Measurements from ENCODE around the gene EFCAB8. TPM values are rescaled to one million over a fixed set of nuclear protein-coding genes. Genes with fewer than 3 reads are reported as not detected.

Gene EFCAB8
- total RNA-seq, 1 experiment from 2014 or later: not detected

- Histone ChIP-seq H3F3A (ENCODE audit: insufficient read depth, low read depth) (no peaks in the 10 kb centered on the region), H3K4me3 (no peak overlapping the region), H3K36me3 (ENCODE audit: low read depth) (no peaks in the 10 kb centered on the region), H3K9me3 (ENCODE audit: insufficient read depth, low read depth) (peaks cover 6% of the 10 kb centered on the region; the same call in 1 of the 2 replicates), H3K27ac (no peak overlapping the region), H3K4me1 (replicated peaks; ENCODE audit: insufficient read depth) (no peaks in the 10 kb centered on the region), H3K79me2 (ENCODE audit: low read depth) (no peaks in the 10 kb centered on the region), H3K9me2 (ENCODE audit: insufficient read depth) (no peaks in the 10 kb centered on the region), H4K20me1 (ENCODE audit: insufficient read depth) (no peaks in the 10 kb centered on the region), H2AFZ (no peak overlapping the region), H3K27me3 (ENCODE audit: insufficient read depth, low read depth) (peaks cover 86% of the 10 kb centered on the region), H3K4me2 (no peak overlapping the region)
- ChIA-PET POLR2A (ENCODE audit: unreplicated experiment) (no interaction called here), CTCF (no interaction called here)
- intact Hi-C loops (cut with micrococcal nuclease; ENCODE audit: unreplicated experiment): no loop called here
- no peak for DNase-seq
- BruUV-seq (replicated peaks): no TSS peak
- TF ChIP-seq, protein P1, sequence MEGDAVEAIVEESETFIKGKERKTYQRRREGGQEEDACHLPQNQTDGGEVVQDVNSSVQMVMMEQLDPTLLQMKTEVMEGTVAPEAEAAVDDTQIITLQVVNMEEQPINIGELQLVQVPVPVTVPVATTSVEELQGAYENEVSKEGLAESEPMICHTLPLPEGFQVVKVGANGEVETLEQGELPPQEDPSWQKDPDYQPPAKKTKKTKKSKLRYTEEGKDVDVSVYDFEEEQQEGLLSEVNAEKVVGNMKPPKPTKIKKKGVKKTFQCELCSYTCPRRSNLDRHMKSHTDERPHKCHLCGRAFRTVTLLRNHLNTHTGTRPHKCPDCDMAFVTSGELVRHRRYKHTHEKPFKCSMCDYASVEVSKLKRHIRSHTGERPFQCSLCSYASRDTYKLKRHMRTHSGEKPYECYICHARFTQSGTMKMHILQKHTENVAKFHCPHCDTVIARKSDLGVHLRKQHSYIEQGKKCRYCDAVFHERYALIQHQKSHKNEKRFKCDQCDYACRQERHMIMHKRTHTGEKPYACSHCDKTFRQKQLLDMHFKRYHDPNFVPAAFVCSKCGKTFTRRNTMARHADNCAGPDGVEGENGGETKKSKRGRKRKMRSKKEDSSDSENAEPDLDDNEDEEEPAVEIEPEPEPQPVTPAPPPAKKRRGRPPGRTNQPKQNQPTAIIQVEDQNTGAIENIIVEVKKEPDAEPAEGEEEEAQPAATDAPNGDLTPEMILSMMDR (conservative IDR thresholded peaks at IDR 0.05): no peak
- TF ChIP-seq EZH2 (IDR thresholded peaks at IDR 0.05; ENCODE audit: low read depth): no peak
Measured at GRCh38 chr20:33005908-33006775, 147.4 kb downstream of the EFCAB8 start.

DNA sequence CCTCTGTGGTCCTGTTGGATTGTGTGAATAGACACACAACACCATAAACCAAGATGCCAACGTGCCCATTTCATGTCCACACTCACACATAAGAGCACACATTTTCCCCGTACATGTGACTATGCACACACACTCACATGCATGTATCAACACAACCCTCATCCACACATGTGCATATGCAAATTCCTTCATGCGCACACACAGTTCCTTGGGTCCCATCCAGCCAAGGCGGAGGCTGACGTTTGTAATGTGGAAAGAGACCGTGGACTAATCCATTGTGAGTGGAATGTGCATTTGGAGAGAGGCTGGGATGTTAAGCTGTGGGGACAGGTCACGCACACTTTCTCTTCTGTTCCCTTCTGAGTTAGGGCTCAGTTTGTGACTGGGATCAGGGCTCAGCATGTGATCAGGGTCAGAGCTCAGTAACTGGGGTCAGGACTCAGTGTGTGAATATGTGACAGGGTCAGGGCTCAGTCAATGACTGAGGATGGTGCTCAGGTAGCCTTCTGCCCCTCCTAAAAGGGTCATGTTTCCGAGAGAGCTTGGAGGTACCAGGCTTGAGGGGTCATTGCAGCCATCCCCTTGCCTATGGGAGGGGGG lies 148.2 kb downstream of the EFCAB8 start:
- TF ChIP-seq EZH2 (IDR thresholded peaks at IDR 0.05; ENCODE audit: low read depth): no peak
- TF ChIP-seq, protein P1 (conservative IDR thresholded peaks at IDR 0.05): no peak
- Histone ChIP-seq H3K4me1 (replicated peaks; ENCODE audit: insufficient read depth) (no peaks in the 10 kb centered on the region), H3K4me2 (no peak overlapping the region), H3K4me3 (no peak overlapping the region), H3K27me3 (ENCODE audit: insufficient read depth, low read depth) (peaks cover 89% of the 10 kb centered on the region), H4K20me1 (ENCODE audit: insufficient read depth) (no peaks in the 10 kb centered on the region), H3K9me3 (ENCODE audit: insufficient read depth, low read depth) (peaks cover 6% of the 10 kb centered on the region; the same call in 1 of the 2 replicates), H3K9me2 (ENCODE audit: insufficient read depth) (no peaks in the 10 kb centered on the region), H2AFZ (no peak overlapping the region), H3K36me3 (ENCODE audit: low read depth) (no peaks in the 10 kb centered on the region), H3K27ac (no peak overlapping the region), H3F3A (ENCODE audit: insufficient read depth, low read depth) (no peaks in the 10 kb centered on the region), H3K79me2 (ENCODE audit: low read depth) (no peaks in the 10 kb centered on the region)
- no TSS peak for BruUV-seq (replicated peaks)
- intact Hi-C loops (cut with micrococcal nuclease; ENCODE audit: unreplicated experiment): no loop called here
- POLR2A ChIA-PET (ENCODE audit: unreplicated experiment): no interaction called here
- no peak for DNase-seq
- CTCF ChIA-PET: no interaction called here

DNA sequence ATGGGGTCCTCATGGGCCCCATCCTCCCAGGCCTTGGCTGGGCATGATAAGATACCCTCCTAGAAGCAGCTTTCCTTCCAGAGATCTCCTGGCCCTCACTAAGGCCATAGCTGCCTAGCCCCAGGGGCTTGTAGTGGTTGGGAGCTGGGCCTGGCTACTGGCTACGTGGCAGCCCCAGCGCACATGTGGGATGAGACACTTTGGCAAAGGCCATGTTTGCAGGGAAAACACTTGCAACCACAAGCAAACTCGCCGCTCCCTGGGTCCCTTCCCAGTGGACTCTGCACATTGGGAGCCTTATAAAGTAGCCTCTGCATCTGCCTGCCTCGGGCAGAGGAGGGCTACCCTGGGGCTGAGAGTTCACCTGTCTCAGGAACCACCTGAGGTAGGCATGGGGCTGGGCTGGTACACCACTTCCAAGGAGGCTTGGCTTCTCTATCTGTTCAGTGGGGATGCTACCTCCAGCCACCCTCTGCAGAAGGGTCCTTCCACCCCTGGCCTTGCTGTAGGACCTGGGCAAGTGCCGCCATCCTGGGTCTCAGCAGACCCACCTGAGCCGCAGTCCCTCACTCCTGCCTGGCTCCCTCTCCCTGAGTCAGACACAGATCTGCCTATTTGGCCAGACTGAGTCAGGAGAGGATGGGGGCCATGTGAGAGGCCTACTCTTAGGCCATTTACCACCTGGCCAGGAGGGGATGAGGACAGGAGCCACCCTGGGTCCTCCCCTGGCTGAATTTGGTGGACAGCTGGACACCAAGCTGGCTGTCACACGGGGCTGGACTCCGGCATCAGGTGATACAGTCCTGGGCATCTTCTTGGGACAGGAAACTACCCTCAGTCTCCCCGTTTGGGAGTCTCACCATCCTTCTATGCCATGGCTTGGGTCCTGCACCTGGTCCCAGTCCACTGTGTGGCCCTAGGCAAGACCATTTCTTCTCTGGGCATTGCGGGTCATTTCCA lies 148.9 kb downstream of the EFCAB8 start, which contains the start of gene BPIFB2:
TSS of gene BPIFB2 (plus strand) at position 329 of the 960 bp plus-strand sequence. CDS start 871 bp downstream, outside the sequence.
- H3K36me3 ChIP-seq (ENCODE audit: low read depth): no peaks in the 10 kb centered on the region
- no peak within 1 kb of the TSS for H3K27ac ChIP-seq
- no peaks in the 10 kb centered on the region for H3K4me1 ChIP-seq (replicated peaks; ENCODE audit: insufficient read depth)
- no peak for DNase-seq
- H3K4me2 ChIP-seq: no peak within 1 kb of the TSS
- no TSS peak for BruUV-seq (replicated peaks)
- ChIA-PET POLR2A (ENCODE audit: unreplicated experiment) (no interaction called here), CTCF (no interaction called here)
- no peaks in the 10 kb centered on the region for H3F3A ChIP-seq (ENCODE audit: insufficient read depth, low read depth)
- intact Hi-C loops (cut with micrococcal nuclease; ENCODE audit: unreplicated experiment): no loop called here
- peaks cover 6% of the 10 kb centered on the region; the same call in 1 of the 2 replicates for H3K9me3 ChIP-seq (ENCODE audit: insufficient read depth, low read depth)
- peaks cover 89% of the 10 kb centered on the region for H3K27me3 ChIP-seq (ENCODE audit: insufficient read depth, low read depth)
- no peak within 1 kb of the TSS for H2AFZ ChIP-seq
- H3K4me3 ChIP-seq: no peak within 1 kb of the TSS
- H4K20me1 ChIP-seq (ENCODE audit: insufficient read depth): no peaks in the 10 kb centered on the region
- no peaks in the 10 kb centered on the region for H3K79me2 ChIP-seq (ENCODE audit: low read depth)
- no peak for TF ChIP-seq EZH2 (IDR thresholded peaks at IDR 0.05; ENCODE audit: low read depth)
- TF ChIP-seq, protein P1 (conservative IDR thresholded peaks at IDR 0.05): no peak
- H3K9me2 ChIP-seq (ENCODE audit: insufficient read depth): no peaks in the 10 kb centered on the region
